MM.1S (cell line): ENCODE results near the gene IGSF8.

Source experiments
- DNase-seq: peaks from one replicate; pipeline ENCODE4 v3.0.0-alpha.2; 2015
- H2AFZ ChIP-seq: fragments of 300-600 bp; sonication (generic); 2 replicates; pipeline ENCODE4 v1.6.0; 2016; ENCODE audit warnings: antibody characterized with exemption, low read length
- H3F3A ChIP-seq: fragments of 300-600 bp; sonication (generic); 2 replicates; pipeline ENCODE4 v1.6.1; 2016; ENCODE audit warnings: mild to moderate bottlenecking, antibody characterized with exemption, low read length, moderate library complexity, mixed read lengths; ENCODE audit not compliant: insufficient read depth
- H3K27ac ChIP-seq: fragments of 300-600 bp; sonication (generic); 2 replicates; pipeline ENCODE4 v1.5.1; 2016; ENCODE audit warnings: mild to moderate bottlenecking, low read length
- H3K27me3 ChIP-seq: fragments of 300-600 bp; sonication (generic); replicated peaks from 2 replicates; pipeline ENCODE4 v1.6.0; 2016; ENCODE audit warnings: low read length; ENCODE audit not compliant: insufficient read depth
- H3K36me3 ChIP-seq: fragments of 300-600 bp; sonication (generic); replicated peaks from 2 replicates; pipeline ENCODE4 v1.6.1; 2016; ENCODE audit warnings: mild to moderate bottlenecking, low read length, mixed read lengths; ENCODE audit not compliant: insufficient read depth
- H3K4me1 ChIP-seq: fragments of 300-600 bp; sonication (generic); 2 replicates; pipeline ENCODE4 v1.6.1; 2016; ENCODE audit warnings: low read length, mixed read lengths
- H3K4me2 ChIP-seq: fragments of 300-600 bp; sonication (generic); 2 replicates; pipeline ENCODE4 v1.6.0; 2016; ENCODE audit warnings: low read depth, low read length
- H3K4me3 ChIP-seq: fragments of 300-600 bp; sonication (generic); 2 replicates; pipeline ENCODE4 v1.5.1; 2016; ENCODE audit warnings: low read length, mixed read lengths
- H3K79me2 ChIP-seq: fragments of 300-600 bp; sonication (generic); 2 replicates; pipeline ENCODE4 v1.6.1; 2016; ENCODE audit warnings: mixed run types, low read length, mixed read lengths
- H3K9ac ChIP-seq: fragments of 300-600 bp; sonication (generic); 2 replicates; pipeline ENCODE4 v1.6.1; 2016; ENCODE audit warnings: low read length, mixed read lengths
- H3K9me2 ChIP-seq: fragments of 300-600 bp; sonication (generic); replicated peaks from 2 replicates; pipeline ENCODE4 v1.6.1; 2016; ENCODE audit warnings: mild to moderate bottlenecking, low read length, mixed read lengths; ENCODE audit not compliant: insufficient read depth
- H3K9me3 ChIP-seq: fragments of 300-600 bp; sonication (generic); replicated peaks from 2 replicates; pipeline ENCODE4 v1.6.1; 2016; ENCODE audit warnings: mild to moderate bottlenecking, low read length, mixed read lengths; ENCODE audit not compliant: insufficient read depth
- H4K20me1 ChIP-seq: fragments of 300-600 bp; sonication (generic); 2 replicates; pipeline ENCODE4 v1.6.1; 2016; ENCODE audit warnings: mild to moderate bottlenecking, low read length, moderate library complexity, mixed read lengths; ENCODE audit not compliant: insufficient read depth
- CTCF ChIP-seq: fragments of 300-600 bp; sonication (generic); IDR thresholded peaks from 2 replicates; pipeline ENCODE4 v1.5.1; 2016; ENCODE audit warnings: antibody characterized with exemption, low read length, mixed read lengths
- EZH2 ChIP-seq: fragments of 300-600 bp; sonication (generic); optimal IDR thresholded peaks from 2 replicates; pipeline ENCODE3; 2017; ENCODE audit warnings: low read depth, mild to moderate bottlenecking, antibody characterized with exemption, low read length, mixed read lengths
- EZH2phosphoT487 ChIP-seq: fragments of 300-600 bp; sonication (generic); IDR thresholded peaks from 2 replicates; pipeline ENCODE4 v1.6.1; 2018; ENCODE audit warnings: antibody characterized with exemption, low read length

IGSF8 gene, protein sequence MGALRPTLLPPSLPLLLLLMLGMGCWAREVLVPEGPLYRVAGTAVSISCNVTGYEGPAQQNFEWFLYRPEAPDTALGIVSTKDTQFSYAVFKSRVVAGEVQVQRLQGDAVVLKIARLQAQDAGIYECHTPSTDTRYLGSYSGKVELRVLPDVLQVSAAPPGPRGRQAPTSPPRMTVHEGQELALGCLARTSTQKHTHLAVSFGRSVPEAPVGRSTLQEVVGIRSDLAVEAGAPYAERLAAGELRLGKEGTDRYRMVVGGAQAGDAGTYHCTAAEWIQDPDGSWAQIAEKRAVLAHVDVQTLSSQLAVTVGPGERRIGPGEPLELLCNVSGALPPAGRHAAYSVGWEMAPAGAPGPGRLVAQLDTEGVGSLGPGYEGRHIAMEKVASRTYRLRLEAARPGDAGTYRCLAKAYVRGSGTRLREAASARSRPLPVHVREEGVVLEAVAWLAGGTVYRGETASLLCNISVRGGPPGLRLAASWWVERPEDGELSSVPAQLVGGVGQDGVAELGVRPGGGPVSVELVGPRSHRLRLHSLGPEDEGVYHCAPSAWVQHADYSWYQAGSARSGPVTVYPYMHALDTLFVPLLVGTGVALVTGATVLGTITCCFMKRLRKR

DNA sequence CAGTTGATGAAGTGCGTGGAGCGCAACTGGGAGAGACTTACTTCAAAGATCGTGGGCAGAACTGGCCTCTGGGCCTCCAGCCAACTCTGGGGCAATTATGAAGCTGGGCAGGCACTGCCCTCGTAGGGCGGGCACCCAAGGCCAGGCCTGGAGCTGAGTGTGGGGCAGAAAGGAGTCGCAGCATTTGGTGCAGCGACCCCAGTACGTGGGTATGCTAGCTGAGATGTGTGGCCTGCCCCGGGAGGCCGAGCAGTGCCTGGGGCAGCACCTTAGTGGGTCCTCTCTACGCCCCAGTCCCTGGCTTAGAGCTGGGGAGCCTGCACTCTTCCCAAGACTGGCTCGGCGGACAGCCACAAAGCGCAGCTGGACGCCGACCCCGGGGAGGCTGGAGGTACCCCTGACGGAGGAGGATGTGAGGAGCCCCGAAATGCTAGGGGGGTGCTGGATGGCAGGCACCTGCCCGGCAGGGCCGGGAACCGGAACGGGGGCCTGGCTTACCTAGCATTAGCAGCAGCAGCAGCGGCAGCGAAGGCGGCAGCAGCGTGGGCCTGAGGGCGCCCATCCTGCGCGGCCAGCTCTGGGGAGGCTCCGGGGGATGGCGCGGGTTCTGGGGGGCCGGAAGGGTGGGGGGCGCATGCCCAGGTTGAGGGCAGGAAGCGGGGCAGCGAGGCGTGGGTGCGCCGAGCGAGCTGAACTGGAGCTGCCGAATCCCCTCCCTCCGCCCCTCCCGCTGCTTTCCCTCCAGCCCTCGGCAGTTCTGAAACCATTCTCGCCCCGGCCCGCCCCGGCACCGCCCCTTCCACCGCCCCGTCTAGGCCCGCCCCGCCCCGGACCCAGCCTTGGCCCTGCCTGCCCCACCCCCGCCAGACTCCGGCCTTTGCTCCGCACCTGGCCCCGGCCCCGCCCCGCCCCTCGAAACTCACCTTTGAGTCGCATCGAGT, at the start of gene IGSF8:
Gene IGSF8, minus strand, starts transcription at position 709 of the 941 bp plus-strand sequence. Its CDS starts 147 bp downstream, at position 562.
- H4K20me1 ChIP-seq = no peaks in the 10 kb centered on the region
- peaks cover 23% of the 10 kb centered on the region for H3K79me2 ChIP-seq
- DNase-seq = peak; percentile 94
- H3F3A ChIP-seq = peaks cover 7% of the 10 kb centered on the region; the same call in 1 of the 2 replicates
- no peaks in the 10 kb centered on the region for H3K36me3 ChIP-seq
- peaks cover 33% of the 10 kb centered on the region for H3K4me1 ChIP-seq
- H2AFZ ChIP-seq = peak within 1 kb of the TSS; percentile 100
- no peak for TF ChIP-seq EZH2phosphoT487
- peak within 1 kb of the TSS; percentile 40; the same call in 1 of the 2 replicates for H3K27ac ChIP-seq
- peak within 1 kb of the TSS; percentile 94 for H3K4me3 ChIP-seq
- no peaks in the 10 kb centered on the region for H3K9me2 ChIP-seq
- no peaks in the 10 kb centered on the region for H3K27me3 ChIP-seq
- peak within 1 kb of the TSS; percentile 83 for H3K9ac ChIP-seq
- H3K9me3 ChIP-seq = no peaks in the 10 kb centered on the region
- H3K4me2 ChIP-seq = peak within 1 kb of the TSS; percentile 96

GRCh38 chr1:160148121-160148520, 49.7 kb upstream of the IGSF8 start:
- no peak overlapping the region for H3K27ac ChIP-seq
- no peaks in the 10 kb centered on the region for H3K9me3 ChIP-seq
- H3K4me1 ChIP-seq = no peaks in the 10 kb centered on the region
- no peak overlapping the region for H3K4me2 ChIP-seq
- no peaks in the 10 kb centered on the region for H3K79me2 ChIP-seq
- H3K4me3 ChIP-seq = no peak overlapping the region
- H2AFZ ChIP-seq = no peak overlapping the region
- H4K20me1 ChIP-seq = no peaks in the 10 kb centered on the region
- TF ChIP-seq EZH2phosphoT487 (no peak), EZH2 (no peak), CTCF (no peak)
- no peaks in the 10 kb centered on the region for H3K9me2 ChIP-seq
- no peaks in the 10 kb centered on the region for H3K36me3 ChIP-seq
- no peak for DNase-seq
- H3K27me3 ChIP-seq = no peaks in the 10 kb centered on the region
- H3K9ac ChIP-seq = no peak overlapping the region
- no peaks in the 10 kb centered on the region for H3F3A ChIP-seq

DNA sequence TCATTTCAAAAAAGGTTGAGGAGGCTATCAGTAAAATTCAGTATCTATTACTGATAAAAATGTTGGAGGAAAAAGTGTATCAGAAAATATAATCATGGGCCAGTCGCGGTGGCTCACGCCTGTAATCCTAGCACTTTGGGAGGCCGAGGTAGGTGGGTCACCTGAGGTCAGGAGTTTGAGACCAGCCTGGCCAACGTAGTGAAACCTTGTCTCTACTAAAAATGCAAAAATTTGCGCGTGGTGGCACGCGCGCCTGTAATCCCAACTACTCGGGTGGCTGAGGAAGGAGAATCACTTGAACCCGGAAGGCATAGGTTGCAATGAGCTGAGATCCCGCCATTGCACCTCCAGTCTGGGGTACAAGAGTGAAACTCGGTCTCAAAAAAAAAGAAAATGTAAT, 47.7 kb upstream of the IGSF8 start:
- no peaks in the 10 kb centered on the region for H3F3A ChIP-seq
- H3K9me2 ChIP-seq = no peaks in the 10 kb centered on the region
- H3K9me3 ChIP-seq = no peaks in the 10 kb centered on the region

More for the DNA sequence above, 47.7 kb upstream of the IGSF8 start:
- Histone ChIP-seq H2AFZ (no peak overlapping the region), H3K4me1 (no peaks in the 10 kb centered on the region), H4K20me1 (no peaks in the 10 kb centered on the region), H3K4me3 (no peak overlapping the region), H3K27ac (no peak overlapping the region), H3K79me2 (no peaks in the 10 kb centered on the region), H3K9ac (no peak overlapping the region), H3K4me2 (no peak overlapping the region), H3K27me3 (no peaks in the 10 kb centered on the region), H3K36me3 (no peaks in the 10 kb centered on the region)
- DNase-seq = no peak
- TF ChIP-seq CTCF (no peak), EZH2 (no peak), EZH2phosphoT487 (no peak)
